Transverse colon (tissue), 4 donors: Measurements from ENCODE around the gene CDK12.

ENCODE experiments used
- CTCF ChIP-seq, 5 experiments: fragments of 200-600 bp in 3 of 5; fragments of 450-650 bp in 2 of 5; sonication (generic) in 3 of 5; IDR thresholded peaks; 1 replicate in 2 of 5; 2 replicates in 3 of 5; pipeline ENCODE4 v1.5.1; 2016 to 2017; ENCODE audit warnings: antibody characterized with exemption in 5 of 5, inconsistent platforms in 3 of 5, mild to moderate bottlenecking in 2 of 5, moderate library complexity in 1 of 5
- EP300 ChIP-seq: sonication (generic); formaldehyde crosslinking; IDR thresholded peaks from one replicate; pipeline ENCODE4 v1.6.1; 2017; ENCODE audit warnings: antibody characterized with exemption, low read depth
- POLR2A ChIP-seq: fragments of 450-650 bp; IDR thresholded peaks from one replicate; pipeline ENCODE4 v1.6.1; 2016; ENCODE audit warnings: antibody characterized with exemption, mild to moderate bottlenecking, moderate library complexity
- POLR2AphosphoS5 ChIP-seq, 3 donors: sonication (generic); formaldehyde crosslinking; IDR thresholded peaks; one replicate each; pipeline ENCODE4 v1.6.1; 2016; ENCODE audit warnings: antibody characterized with exemption in 3 of 3

- no peak for TF ChIP-seq CTCF (IDR thresholded peaks at IDR 0.05)
- no peak for TF ChIP-seq POLR2AphosphoS5 (IDR thresholded peaks at IDR 0.05)
- no peak for TF ChIP-seq EP300
- TF ChIP-seq POLR2A, result no peak
These were observed 81.9 kb downstream of the CDK12 start for GRCh38 chr17:39543176-39543575.
